SK-MEL-5 (cell line): ENCODE measurements around the gene TAS1R2. TPM values are rescaled to one million over a fixed set of nuclear protein-coding genes. Genes with fewer than 3 reads are reported as not detected.

Source experiments
- DNase-seq: peaks from one replicate; pipeline ENCODE4 v3.0.0-alpha.2; 2016; ENCODE audit warnings: low read depth, low spot score
- in situ Hi-C: cut with HindIII; loops from 2 replicates; pipeline ENCODE4 v1.10.0; 2016; ENCODE audit warnings: low sequenced_read_pairs, high pct_unique_total_duplicates, low pct_unique_long_range_greater_than_20kb
- total RNA-seq: library from RNA; depleted of rRNA; stranded (reverse); fragments of >200 nt; shearing (Covaris generic); gene quantifications from 2 replicates; pipeline ENCODE4 v1.2.3, GENCODE V29; 2014

The TAS1R2 gene
- total RNA-seq, 1 experiment from 2014 or later: not detected

GRCh38 chr1:18886003-18886335, 26.5 kb upstream of the TAS1R2 start:
- no peak for DNase-seq
- in situ Hi-C loops: no loop called here

GRCh38 chr1:18885311-18886002, 26.0 kb upstream of the TAS1R2 start:
- DNase-seq: no peak
- in situ Hi-C loops: no loop called here

- in situ Hi-C loops: no loop called here
- no peak for DNase-seq
Observed at GRCh38 chr1:18884727-18885126, 25.3 kb upstream of the TAS1R2 start.

- DNase-seq: no peak
- in situ Hi-C loops: no loop called here
Observed at GRCh38 chr1:18884419-18884717, 24.9 kb upstream of the TAS1R2 start.

- DNase-seq: peak; percentile 67
- in situ Hi-C loops: no loop called here
Observed at GRCh38 chr1:18883636-18884418, 24.4 kb upstream of the TAS1R2 start.

GRCh38 chr1:18883079-18883478, 23.6 kb upstream of the TAS1R2 start:
- in situ Hi-C loops: no loop called here

GRCh38 chr1:18882486-18882885, 23.0 kb upstream of the TAS1R2 start:
- in situ Hi-C loops: no loop called here
- no peak for DNase-seq

More at GRCh38 chr1:18883079-18883478, 23.6 kb upstream of the TAS1R2 start:
- DNase-seq: no peak

- in situ Hi-C loops: no loop called here
- DNase-seq: no peak
Observed at GRCh38 chr1:18881642-18882431, 22.4 kb upstream of the TAS1R2 start.

- DNase-seq: no peak
- in situ Hi-C loops: no loop called here
Observed at GRCh38 chr1:18881164-18881563, 21.7 kb upstream of the TAS1R2 start.

- DNase-seq: no peak
- in situ Hi-C loops: no loop called here
Observed at GRCh38 chr1:18880585-18880984, 21.1 kb upstream of the TAS1R2 start.

GRCh38 chr1:18879791-18880309, 20.4 kb upstream of the TAS1R2 start:
- in situ Hi-C loops: no loop called here
- DNase-seq: no peak

GRCh38 chr1:18879215-18879790, 19.8 kb upstream of the TAS1R2 start:
- DNase-seq: no peak
- in situ Hi-C loops: no loop called here

- in situ Hi-C loops: no loop called here
- no peak for DNase-seq
Observed at GRCh38 chr1:18878538-18879214, 19.2 kb upstream of the TAS1R2 start.

- in situ Hi-C loops: no loop called here
- no peak for DNase-seq
Observed at GRCh38 chr1:18877282-18877681, 17.8 kb upstream of the TAS1R2 start.

GRCh38 chr1:18876210-18876609, 16.8 kb upstream of the TAS1R2 start:
- DNase-seq: no peak
- in situ Hi-C loops: no loop called here

- in situ Hi-C loops: no loop called here
- DNase-seq: no peak
Observed at GRCh38 chr1:18875796-18876128, 16.3 kb upstream of the TAS1R2 start.

GRCh38 chr1:18875107-18875795, 15.8 kb upstream of the TAS1R2 start:
- in situ Hi-C loops: no loop called here
- DNase-seq: peak; percentile 84
